D341Med (cell line): ENCODE results near the gene RPL36AL.
"Not testable (repeated sequence)": the region's sequence is repeated elsewhere in the genome, so short reads cannot be mapped to it uniquely, and the experiment has no call there.

Experiments used
- DNase-seq: peaks from one replicate; pipeline ENCODE4 v3.0.0; 2012; ENCODE audit warnings: low spot score

RPL36AL gene

DNA sequence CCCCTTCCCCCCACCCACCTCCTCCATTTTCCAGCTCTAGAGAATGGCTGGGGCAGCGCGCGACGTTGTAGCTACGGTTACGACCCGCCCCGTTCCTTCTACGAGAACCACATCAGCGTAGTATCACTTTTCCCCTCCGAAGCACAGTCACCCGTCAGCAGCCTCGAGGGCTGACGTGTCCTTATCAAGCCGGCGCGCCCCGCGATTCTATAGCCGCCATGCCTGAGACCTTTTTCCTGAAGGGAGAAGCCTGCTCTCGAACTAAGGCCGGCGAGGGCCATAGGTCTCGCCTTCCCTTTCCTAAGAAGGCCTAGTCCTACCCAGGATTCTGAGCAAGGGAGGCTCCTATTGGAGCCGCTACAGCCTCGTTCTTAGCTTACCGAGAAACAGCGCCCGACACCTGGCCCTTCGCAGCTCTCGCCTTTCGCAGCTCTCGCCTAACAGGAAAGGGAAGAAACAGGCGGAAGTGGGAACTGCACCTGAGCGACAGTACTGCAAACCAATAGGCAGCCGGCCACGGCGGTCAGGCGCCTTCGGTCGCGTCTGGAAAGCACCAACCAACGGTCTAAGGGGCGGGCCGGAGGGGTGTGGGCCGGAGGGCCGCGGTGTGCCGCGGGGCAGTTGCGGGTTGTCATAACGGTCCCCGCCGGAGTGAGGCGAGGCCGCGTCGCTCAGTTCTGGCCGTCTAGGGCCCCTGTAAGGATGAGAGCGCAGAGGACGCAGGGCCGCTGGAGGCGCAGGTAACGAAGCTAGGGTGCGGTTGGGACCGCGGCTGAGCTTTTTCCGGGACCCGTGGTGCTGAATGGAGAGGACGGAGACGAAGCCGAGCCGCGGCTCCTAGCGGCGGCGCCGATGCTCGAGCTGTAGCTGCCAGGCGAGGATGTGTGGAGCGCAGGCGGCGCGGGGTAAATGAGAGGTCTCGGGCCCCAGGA is at the start of gene RPL36AL, which contains the start of gene MGAT2:
Gene RPL36AL, minus strand, starts transcription at position 445 of the 932 bp plus-strand sequence. CDS start 1,522 bp downstream, outside the sequence.
Gene MGAT2, plus strand, starts transcription at position 618 of the 932 bp plus-strand sequence. CDS start 470 bp downstream, outside the sequence.
- DNase-seq, result peak; percentile 98

DNA sequence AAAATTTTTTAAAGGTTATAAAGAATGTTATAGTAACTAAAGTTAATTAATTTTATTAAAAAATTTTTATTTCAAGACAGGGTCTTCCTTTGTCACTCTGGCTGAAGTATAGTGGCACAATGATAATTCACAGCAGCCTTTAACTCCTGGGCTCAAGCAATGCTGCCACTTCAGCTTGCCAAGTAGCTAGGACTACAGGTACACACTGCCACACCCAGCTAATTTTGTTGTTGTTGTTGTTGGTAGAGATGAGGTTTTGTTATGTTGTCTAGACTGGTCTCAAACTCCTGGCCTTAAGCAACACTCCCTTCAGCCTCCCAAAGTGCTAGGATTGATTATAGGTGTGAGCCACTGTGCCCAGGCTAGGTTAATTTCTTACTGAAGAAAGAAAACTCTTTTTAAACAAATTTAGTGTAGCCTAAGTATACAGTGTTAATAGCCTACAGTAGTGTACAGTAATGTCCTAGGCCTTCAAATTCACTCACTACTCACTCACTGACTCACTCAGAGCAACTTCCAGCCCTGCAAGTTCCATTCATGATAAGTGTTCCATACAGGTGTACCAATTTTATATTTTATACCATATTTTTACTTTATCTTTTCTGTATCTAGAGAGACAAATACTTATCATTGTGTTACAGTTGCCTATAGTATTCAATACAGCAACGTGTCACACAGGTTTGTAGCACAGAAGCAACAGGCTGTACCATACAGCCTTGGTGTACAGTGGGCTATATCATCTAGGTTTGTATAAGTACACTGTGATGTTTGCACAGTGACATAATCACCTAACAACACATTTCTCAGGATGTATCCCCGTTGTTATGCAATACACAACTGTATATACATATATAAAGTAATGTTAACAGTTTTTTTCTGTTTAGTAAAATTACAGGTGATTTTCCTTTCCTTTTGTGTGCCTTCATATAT is 39.4 kb upstream of the RPL36AL start:
- DNase-seq, result no peak

DNA sequence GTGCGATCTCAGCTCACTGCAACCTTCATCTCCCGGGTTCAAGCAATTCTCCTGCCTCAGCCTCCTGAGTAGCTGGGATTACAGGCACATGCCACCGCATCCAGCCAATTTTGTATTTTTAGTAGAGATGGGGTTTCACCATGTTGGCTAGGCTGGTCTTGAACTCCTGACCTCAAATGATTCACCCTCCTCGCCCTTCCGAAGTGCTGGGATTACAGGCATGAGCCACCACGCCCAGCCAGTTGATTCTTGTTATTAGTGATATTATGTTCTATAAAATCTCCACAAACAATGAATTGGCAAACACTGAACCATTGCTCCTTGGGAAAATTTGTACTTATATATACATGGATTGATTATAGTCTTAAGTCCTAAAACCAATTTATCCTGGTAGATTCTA is 37.1 kb upstream of the RPL36AL start:
- DNase-seq, result not testable (repeated sequence)

DNA sequence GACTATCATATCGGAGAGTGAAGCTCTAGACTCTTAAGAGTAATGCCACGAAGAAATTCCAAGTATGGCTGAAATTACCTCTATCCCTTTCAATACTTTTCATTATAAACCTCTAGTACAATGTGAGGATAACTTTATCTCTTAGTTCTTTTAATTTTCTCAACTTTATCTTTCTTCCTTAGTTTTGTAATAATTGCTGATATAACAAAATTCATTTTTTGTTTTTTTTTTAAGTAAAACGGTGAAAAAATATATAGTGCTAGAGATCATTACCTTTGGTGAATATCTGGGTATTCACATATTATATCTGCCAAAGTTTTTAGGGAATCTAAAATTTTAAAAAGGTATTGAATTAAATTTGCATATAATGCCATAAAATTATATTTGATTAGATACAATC is 34.1 kb upstream of the RPL36AL start:
- DNase-seq, result no peak

DNA sequence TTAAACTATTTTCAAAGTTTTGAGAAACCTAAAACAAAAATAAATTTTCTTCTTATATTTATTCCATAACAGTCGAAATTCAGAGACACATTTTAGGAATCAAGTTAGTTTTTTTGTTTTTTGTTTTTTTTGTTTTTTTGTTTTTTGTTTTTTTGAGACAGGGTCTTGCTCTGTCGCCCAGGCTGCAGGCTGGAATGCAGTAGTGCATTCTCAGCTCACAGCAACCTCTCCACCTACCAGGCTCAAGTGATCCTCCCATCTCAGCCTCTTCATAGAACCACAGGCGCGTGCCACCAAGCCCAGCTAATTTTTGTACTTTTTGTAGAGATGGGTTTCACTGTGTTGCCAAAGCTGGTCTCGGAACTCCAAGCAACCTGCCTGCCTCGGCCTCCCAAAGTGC is 33.1 kb upstream of the RPL36AL start:
- DNase-seq, result no peak

DNA sequence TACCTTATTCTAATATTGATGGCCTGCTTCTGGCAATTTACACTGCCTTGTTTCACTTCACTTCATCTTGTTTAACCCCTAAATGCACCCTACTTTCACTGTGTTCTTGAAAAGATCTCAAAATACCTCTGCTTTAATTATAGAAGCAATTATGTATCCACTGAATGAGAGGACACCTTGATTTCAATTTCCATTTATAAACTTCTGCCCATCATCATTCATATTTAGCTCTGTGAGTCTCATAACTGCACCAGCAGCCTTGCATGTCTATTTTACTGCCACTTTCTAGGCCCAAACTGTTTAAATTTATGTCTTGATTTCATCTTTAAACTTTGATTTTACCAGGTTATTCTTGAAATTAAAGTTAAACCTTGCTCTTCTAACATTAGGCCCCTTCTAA is 21.7 kb upstream of the RPL36AL start:
- DNase-seq, result no peak

DNA sequence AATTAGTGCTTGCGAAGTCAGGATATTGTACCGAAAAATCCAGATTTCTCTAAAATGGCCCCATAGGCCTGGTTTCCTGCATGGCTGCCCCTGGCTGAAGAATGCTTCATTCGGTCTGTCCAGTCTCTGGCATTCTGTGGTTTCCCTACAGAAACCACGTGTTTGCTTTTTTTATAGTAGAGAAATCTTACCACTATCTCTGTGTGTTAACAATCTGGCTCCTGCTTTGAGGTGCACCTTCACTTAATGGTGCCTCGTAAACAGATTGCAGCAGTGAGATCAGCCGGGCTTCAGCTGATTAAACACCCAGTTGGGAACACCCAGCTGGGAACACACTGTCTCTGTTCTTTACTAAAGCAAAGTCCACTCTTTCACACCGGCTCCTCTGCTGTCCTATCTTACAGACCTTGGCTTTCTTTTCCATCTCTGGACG is 21.3 kb upstream of the RPL36AL start:
- DNase-seq, result peak; percentile 51

DNA sequence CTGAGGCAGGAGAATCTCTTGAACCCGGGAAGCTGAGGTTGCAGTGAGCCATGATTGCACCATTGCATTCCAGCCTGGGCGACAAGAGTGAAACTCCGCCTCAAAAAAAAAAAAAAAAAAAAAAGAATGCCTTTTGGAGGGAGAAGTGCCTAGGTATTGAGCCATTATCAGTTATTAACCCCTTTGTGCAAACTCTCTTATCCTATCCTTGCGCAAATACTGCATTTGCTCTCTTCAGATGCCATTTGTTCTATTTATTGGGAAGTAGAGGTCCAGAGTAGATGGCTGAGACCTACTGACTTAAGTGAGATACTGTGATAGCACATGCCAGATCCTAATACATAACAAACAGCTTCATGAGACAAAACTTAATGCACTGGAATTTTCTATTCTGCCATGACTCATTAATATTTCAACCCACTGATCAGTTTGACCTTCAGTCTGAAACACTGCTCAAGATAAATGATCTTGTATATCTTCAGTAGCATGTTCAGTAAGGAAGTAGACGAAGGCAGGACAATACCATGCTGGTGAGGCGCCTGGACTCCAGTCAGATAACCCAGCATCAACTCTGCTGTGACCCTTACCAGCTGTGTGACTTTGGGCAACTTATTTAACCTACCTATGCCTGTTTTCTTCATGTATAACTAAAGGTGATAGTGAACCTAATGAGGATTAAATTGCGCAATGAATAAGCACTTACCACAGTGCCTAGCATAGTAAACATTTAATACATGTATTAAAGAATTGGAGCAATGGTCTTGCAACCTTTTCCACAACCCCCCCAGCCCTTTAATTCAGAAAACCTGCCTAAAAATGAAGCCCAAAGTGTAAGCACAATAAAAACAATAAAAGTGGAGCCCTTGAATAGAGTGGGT is 20.4 kb upstream of the RPL36AL start:
- DNase-seq, result no peak

DNA sequence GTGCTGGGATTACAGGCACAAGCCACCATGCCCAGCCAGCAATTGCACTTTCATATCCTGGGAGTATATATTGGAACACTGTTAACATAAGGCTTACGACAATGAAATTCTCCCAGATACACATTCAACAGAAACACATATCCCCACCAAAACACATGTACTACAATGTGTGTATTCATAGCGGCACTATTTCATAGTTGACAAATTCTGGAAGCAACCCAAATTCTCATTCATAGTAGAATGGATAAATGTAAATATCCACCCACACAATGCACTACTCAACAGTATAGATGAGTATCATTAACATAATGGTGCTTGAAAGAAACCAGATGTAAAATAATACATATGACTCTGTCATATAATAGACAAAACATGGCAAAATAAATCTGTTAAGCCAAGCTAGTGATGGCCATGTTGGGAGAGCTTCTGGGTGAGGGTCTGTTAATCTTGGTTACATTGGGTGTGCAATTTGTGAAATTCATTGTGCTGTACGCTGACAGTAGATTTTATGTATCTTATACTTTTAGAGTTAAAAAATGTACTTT is 17.2 kb upstream of the RPL36AL start:
- no peak for DNase-seq

DNA sequence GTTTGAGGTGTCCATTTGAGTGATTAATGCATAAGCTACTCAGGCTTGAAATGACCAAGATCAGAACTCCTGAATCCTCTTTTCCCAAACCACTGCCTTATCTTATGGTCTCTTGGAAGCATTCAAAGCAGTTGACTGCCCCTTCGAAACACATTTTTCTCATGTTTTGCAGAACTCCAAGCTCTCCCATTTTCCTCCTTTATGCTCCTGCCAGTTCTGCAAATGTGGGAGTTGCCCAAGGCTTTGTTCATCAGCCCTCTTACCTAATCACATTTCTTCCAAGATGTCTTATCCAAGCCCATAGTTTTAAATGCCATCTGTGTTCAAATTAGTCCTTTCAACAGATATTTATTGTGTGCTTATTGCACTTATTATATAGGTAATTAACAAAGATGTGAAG is 16.4 kb upstream of the RPL36AL start:
- DNase-seq, result no peak

DNA sequence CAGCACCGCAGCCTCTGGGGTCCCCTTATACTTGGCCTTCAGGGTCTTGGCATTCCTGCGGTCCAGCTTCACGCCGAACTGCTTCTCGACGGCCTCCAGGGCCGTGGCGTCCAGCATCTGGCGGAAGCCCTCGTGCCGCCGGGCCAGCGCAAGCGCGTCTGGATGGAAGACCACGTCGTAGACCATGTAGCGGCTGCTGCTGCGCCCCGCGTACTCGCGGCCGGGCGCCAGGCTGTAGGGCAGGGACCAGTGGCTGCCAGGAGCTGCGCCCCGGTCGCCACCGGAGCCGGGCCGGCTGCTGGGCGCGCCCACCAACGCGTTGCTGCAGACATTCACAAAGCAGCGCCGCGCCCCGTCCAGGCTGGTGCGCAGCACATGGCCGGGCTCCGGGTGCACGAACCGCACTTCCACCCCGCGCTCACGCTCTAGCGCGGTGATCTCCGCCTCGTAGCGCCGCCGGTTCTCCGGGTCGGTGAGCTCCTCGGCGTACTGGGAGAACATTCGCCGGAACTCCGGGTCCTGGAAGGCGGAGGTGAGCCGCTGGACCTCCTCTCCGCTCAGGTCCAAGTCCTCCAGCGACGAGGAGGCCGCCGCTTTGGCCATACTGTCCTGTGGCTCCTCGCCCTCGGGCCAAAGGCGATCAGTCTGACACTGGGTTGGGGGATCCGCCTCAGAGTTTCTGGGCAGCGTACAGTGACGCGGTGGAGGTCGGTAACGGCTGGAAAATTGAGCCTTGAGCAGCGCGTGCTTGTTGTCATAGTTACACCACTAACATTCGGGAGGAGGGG is 14.3 kb upstream of the RPL36AL start, which contains the start of gene DNAAF2:
Gene DNAAF2, minus strand, starts transcription at position 698 of the 788 bp plus-strand sequence. Its CDS starts 95 bp downstream, at position 603.
- peak; percentile 76 for DNase-seq

DNA sequence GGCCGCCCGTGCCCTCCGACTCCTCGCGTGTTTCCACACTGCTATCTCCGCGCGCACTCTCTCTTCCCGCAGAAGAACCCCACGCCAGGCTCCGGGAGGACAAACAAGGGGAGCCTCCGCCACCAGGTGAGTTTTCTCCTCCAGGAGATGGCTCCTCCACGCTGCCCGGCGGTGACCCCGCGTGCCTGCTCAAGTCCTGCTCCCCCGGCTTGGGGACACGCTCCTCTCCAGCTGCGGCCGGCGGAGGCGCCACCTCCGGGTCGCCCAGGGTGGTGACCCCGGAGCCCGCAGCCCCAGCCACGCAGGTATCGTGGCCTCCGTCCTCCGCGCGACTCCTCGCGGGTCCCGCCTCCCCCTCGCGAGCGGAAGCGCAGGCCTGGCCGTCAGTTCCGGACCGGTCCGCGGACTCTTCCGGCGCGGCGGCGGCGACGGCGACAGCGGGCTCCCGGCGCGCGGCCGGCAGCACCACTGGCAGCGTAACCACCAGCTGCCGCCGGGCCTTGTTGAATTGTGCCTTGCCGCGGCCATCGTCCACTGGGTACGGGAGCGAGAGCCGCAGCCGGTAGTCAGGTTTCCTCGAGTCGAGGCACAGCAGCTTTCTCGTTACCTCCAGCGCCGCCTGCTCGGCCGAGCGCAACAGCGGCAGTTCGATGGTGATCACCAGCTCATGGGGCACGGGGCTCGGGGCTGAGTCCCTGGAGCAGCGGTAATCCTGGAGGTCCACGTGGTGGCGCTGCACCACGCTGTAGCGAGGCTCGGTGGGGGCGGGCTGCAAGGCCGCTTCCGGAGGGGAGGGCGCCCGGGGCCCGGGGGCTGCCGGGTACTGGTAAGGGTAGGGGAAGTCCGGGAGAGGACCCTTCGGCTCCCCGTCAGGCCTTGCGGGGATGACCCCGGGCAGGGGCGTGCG is 13.5 kb upstream of the RPL36AL start:
- DNase-seq, result peak; percentile 94

DNA sequence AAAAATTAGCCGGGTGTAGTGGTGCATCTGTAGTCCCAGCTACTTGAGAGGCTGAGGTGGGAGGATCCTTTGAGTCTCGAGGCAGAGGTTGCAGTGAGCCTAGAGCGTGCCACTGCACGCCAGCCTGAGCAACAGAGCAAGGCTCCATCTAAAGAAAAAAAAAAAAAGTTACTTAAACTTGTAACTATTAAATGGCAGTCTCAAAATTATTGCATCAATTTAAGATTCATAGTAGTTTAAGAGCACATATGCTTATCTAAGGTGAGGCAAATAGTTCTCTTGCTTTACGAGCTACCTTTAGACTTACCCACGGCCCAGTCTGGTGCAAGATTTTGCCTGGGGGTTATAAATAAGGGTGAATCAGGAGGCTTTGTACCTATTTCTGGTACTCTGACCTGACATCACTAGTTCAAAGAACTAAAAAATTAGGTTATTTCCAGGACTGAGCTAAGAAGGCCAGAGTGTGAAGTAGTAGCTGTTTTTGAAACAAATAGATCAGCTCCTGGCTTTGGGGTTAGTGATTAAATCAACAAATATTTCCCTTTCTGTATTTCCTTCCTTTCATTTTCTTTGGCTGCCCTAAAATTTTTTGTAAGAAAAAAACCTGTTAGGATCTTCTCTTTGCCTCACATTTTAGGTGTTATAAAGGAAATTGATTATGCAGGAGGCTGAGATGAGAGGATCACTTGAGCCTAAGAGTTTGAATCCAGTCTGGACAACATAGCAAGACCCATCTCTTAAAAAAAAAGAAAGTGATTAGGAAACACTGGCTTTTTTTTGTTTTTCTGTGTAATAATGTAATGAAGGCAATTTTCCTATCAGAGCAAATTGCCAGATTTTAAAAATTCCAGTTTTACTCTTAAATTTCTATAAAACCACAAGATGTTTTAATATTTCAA is 3.8 kb upstream of the RPL36AL start:
- no peak for DNase-seq

DNA sequence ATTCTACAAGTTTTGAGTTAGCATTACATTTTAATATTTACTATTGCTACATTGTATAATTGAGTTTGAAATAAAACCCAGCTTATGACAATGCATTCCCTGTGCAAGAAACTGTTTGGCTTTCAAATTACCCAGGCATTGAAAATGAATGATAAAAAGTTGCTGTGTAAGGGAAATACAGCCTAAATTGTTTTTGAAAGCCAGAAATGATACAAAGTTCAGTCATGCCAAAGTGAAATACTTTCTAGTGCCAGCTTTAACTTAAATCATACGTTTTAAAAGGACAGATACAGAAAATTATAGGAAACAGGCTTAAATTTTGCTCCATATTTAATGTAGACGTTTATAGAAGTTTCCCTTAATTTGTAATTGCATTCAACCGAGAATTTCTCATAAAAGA is 3.0 kb upstream of the RPL36AL start:
- no peak for DNase-seq

DNA sequence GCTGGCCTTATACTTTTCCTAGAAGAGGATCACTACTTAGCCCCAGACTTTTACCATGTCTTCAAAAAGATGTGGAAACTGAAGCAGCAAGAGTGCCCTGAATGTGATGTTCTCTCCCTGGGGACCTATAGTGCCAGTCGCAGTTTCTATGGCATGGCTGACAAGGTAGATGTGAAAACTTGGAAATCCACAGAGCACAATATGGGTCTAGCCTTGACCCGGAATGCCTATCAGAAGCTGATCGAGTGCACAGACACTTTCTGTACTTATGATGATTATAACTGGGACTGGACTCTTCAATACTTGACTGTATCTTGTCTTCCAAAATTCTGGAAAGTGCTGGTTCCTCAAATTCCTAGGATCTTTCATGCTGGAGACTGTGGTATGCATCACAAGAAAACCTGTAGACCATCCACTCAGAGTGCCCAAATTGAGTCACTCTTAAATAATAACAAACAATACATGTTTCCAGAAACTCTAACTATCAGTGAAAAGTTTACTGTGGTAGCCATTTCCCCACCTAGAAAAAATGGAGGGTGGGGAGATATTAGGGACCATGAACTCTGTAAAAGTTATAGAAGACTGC is 1.7 kb upstream of the RPL36AL start:
- DNase-seq, result no peak

DNA sequence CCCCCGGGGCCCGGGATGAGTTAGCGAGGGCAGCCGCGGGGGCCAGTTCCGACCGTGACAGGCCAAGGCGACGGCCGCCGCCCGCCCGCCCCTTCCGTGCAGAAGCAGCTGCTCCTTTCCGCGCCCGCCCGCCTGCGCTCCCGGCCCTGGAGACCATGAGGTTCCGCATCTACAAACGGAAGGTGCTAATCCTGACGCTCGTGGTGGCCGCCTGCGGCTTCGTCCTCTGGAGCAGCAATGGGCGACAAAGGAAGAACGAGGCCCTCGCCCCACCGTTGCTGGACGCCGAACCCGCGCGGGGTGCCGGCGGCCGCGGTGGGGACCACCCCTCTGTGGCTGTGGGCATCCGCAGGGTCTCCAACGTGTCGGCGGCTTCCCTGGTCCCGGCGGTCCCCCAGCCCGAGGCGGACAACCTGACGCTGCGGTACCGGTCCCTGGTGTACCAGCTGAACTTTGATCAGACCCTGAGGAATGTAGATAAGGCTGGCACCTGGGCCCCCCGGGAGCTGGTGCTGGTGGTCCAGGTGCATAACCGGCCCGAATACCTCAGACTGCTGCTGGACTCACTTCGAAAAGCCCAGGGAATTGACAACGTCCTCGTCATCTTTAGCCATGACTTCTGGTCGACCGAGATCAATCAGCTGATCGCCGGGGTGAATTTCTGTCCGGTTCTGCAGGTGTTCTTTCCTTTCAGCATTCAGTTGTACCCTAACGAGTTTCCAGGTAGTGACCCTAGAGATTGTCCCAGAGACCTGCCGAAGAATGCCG is 872 bp upstream of the RPL36AL start:
- peak; percentile 79 for DNase-seq

DNA sequence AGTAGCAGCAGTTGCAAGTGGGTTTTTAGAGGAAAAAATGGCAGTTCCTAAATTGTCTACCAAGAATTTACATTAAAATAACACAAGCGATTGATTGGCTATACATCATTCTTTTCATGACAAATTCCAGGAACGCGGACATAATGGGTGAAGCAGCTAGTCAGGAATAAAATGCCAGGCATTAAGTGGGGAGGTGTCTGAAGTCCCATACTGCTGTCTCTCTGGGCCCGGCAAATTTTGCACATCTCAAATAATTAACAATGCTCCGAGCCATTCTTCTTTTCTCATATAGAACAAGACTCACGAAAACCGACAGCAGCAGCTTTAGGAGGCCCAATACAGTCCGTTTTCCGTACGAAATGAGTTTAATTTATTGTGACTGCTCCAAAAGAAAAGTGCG is 696 bp downstream of the RPL36AL start:
- DNase-seq, result no peak
